ENCODE results near the gene C4orf51.

The C4orf51 gene

GRCh38 chr4:145757188-145757587 lies 77.2 kb downstream of the C4orf51 start:
- DNase-seq (ENCODE audit: low read depth), result no peak

GRCh38 chr4:145760176-145760575 lies 80.2 kb downstream of the C4orf51 start:
- no peak for DNase-seq (ENCODE audit: low read depth)

GRCh38 chr4:145760961-145761929 lies 81.3 kb downstream of the C4orf51 start:
- no peak for DNase-seq (ENCODE audit: low read depth)

GRCh38 chr4:145762719-145763118 lies 82.8 kb downstream of the C4orf51 start:
- DNase-seq (ENCODE audit: low read depth), result no peak

- DNase-seq (ENCODE audit: low read depth), result no peak
These were observed 83.5 kb downstream of the C4orf51 start for GRCh38 chr4:145763399-145763798.

- no peak for DNase-seq (ENCODE audit: low read depth)
These were observed 86.3 kb downstream of the C4orf51 start for GRCh38 chr4:145766273-145766672.

GRCh38 chr4:145769450-145770037 lies 89.6 kb downstream of the C4orf51 start:
- no peak for DNase-seq (ENCODE audit: low read depth)

- DNase-seq (ENCODE audit: low read depth), result no peak
These were observed 90.2 kb downstream of the C4orf51 start for GRCh38 chr4:145770124-145770523.

GRCh38 chr4:145772347-145772746 lies 92.4 kb downstream of the C4orf51 start:
- DNase-seq (ENCODE audit: low read depth), result no peak

- DNase-seq (ENCODE audit: low read depth), result no peak
These were observed 93.8 kb downstream of the C4orf51 start for GRCh38 chr4:145773581-145774234.

- no peak for DNase-seq (ENCODE audit: low read depth)
These were observed 94.5 kb downstream of the C4orf51 start for GRCh38 chr4:145774473-145774872.

- no peak for DNase-seq (ENCODE audit: low read depth)
These were observed 95.5 kb downstream of the C4orf51 start for GRCh38 chr4:145775406-145775805.

GRCh38 chr4:145776208-145776607 lies 96.3 kb downstream of the C4orf51 start:
- no peak for DNase-seq (ENCODE audit: low read depth)

- no peak for DNase-seq (ENCODE audit: low read depth)
These were observed 99.4 kb downstream of the C4orf51 start for GRCh38 chr4:145779319-145779801.

- no peak for DNase-seq (ENCODE audit: low read depth)
These were observed 101.4 kb downstream of the C4orf51 start for GRCh38 chr4:145781351-145781750.
